HG02798 (cell line): ENCODE data around the gene KRT7.

Experiments used
- ATAC-seq: cut with Tn5 transposase; IDR thresholded peaks from one replicate; pipeline ENCODE4 v1.9.1; 2021; ENCODE audit warnings: mild to moderate bottlenecking; ENCODE audit not compliant: unreplicated experiment, poor library complexity

Gene KRT7

DNA sequence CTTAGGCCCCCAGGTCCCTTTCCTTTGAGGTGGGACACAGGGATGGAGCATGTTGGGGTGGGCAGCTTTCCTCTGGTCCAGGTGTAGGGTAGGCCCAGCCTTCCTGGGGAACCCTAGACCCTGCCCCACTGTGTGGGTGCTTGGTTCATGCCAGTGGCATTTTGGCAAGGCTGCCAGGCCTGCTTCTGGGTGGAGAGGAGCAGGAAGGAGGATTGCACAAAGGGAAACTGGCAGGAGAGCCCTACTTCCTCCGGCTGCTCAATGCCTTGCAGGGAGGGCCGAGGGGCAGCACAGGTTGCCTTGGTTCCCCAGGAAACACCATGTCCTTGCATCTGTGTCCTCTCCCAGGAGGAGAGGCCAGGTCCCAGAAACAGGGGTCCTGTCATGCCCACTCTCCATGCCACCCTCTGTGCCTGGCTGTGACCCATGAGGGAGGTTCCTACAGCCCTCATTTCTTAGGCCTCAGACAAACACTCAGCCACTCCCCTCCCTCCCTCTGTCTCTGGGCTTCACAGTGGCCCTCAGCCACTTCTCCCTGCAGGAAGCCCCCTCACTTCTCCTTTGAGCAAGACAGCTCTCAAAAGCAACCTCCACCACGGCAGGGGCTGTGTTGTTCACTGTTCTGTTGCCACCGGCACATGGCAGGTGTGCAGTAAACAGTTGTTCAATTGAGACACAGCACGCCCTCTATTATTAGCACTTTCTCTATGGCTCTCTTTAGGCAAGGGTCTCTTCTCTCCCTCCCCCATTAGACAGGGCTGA lies 34.4 kb upstream of the KRT7 start:
- ATAC-seq = no peak

DNA sequence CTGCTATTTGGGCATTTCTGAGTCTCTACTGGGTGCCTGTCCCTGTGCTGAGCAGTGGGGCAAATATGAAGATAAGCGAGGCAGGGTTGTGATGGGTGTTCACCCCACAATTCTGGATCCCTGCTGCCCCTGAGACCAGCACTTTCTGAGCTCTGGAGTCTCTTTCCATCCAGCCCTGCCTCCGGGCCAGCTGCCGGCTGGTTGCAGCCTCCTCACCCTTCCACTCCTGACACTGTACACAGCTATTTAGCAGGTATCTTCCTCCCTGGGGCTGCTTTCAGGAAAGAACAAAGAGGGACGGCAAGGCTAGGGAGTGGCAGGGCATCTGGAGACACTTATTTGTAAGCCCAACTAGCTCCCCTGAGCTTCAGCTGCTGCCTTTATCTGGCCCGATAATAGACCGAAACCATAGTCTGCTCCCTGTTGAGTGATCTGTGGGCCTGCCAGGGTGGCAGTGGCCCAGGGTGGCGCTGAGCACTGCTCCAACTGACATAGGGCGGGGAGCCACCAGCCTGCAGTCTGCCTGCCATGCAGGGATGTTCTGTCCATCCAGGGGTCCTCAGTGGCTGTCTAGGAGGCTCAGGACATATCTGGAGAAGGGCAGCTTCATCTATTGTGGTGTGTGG lies 33.6 kb upstream of the KRT7 start:
- ATAC-seq = no peak

DNA sequence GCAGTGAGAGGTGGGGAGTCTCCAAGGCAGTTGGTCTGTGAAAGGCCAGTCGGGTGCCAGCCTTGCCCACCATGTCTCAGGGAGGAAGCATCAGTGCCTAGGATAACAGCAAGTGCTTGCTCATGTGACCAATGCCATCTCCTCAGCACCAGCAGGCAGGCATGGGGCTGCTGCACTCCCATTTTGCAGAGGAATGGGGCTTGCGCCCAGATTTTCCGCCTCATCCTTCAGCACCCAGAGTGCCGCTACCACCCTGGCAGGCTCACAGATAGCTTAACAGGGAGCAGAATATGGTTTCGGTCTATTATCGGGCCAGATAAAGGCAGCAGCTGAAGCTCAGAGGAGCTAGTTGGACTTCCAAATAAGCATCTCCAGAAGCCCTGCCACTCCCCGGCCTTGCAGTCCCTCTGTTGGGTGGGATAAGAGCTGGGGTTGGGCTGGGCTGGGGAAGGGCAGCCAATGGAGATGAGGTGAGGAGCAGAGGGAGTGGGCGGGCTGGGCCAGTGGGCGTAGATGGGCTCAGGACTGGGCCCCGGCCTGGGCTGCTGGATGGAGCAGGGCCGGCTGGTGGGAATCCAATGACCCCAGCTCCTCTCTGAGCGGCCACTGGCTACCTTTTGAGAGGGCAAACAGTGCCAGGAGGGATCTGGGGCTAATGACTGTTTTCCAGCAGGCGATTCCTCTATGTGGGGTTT lies 32.8 kb upstream of the KRT7 start:
- ATAC-seq = no peak

DNA sequence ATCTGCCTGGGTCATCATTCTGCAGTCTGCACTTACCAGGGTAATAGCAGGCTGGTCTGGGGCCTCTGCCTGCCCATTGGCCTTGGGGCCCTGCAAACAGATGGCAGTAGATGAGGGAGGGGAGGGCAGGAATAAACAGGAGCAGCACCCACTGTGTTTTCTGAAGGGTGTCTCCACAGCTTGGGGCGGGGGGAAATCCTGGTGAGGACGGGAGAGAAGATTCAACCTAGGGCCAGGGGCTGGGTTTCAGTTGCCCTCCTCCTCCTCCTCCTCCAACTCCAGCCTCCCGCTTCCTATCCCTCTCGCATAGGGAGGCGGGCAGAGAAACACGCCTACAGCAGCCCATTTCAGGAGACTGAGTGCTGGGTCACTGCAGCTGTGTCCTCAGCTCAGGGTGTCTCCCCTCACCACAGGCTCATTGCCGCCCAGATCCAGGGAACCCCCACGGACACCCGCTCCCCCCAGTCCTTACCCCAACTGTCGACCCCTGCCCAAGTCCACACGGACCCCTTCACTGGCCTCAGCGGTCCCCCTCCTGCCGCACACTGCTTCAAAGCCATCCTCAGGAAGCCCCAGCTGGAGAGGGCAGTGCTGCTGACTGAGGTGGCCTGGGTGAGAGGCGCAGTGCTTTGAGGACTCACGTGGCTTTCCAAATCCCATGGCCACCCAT lies 32.1 kb upstream of the KRT7 start:
- no peak for ATAC-seq

DNA sequence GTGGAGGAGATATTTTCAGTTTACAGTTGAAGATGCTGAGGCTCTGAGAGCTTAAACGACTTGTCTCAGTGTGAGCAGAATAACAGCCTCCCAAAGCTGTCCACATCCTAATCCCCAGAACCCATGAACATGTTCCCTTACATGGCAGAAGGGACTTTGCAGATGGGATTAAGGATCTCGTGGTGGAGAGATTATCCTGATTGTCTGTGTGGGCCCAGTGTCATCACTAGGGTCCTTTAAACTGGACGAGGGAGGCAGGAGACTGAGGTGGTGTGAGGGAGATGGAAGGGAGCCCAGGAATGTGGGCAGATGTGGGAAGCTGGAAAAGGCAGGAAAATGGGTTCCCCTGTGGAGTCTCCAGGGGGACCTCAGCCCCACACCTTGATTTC lies 31.6 kb upstream of the KRT7 start:
- ATAC-seq = no peak

DNA sequence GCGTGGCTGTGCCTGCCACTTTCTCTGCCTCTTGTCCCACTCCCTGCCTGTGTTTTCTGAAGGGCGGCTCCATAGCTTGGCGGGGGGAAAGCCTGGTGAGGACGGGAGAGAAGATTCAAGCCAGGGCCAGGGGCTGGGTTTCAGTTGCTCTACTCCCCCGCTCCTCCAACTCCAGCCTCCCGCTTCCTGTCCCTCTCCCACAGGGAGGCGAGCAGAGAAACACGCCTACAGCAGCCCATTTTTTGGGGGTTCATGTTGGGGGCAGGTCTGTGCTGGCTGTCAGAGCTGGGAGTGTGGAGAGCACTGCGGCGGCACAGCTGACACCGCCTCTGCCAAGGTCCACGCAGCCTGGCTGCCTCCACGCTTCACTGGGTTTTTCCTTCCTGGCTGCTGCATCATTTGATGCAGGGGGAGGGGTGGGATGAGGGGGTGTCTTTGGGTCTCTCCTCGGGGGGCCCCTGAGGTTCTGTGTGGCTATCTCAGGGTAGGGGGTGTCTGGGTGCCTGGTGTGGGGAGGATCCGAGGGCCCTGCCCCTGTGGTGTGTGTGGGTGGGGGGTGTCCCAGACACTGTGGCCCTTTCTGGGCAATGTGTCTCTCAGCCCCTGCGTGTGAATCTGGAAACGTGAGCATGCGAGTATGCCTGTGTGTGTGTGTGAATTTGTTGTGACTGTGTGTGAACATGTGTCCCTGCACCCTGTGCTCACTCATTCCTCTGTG lies 30.5 kb upstream of the KRT7 start:
- ATAC-seq = no peak

DNA sequence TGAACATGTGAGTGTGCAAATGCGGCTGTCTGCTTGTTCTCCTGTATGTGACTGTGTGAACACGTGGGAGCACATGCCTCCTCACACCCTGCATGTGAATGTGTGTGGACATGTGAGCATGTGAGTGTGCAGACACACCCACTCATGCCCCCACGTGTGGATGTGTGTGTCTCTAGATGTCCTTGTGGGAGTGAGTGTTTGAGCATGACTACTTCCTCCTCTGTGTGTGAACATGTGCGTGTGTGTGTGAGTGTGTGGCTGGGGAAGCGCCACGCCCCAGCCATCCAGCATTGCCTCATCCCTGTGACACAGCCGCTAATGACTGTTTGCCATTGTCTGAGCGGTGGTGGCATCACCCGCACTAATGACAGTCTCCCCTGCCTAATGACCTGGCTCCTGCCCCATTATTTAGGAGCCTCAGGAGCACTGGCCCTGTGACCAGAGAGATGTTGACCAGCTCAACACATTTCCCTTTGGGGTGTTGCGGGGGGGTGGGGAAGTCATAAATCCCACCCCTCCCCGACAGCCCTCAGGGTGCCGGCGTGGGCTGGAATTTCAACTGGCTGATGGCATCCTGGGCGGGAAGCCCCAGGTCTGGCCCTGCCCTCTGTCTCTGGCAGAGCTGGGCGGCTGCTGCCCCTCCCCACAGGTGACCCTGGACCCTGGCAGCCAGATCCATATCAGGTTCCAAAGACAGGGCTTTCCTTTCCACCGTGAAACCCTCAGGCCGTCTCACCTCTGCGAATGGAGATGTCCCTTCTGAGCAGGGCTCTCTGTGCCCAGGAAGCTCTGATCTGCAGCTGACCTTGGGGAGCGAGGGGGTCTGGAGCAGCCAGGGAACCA lies 29.7 kb upstream of the KRT7 start:
- ATAC-seq = no peak

DNA sequence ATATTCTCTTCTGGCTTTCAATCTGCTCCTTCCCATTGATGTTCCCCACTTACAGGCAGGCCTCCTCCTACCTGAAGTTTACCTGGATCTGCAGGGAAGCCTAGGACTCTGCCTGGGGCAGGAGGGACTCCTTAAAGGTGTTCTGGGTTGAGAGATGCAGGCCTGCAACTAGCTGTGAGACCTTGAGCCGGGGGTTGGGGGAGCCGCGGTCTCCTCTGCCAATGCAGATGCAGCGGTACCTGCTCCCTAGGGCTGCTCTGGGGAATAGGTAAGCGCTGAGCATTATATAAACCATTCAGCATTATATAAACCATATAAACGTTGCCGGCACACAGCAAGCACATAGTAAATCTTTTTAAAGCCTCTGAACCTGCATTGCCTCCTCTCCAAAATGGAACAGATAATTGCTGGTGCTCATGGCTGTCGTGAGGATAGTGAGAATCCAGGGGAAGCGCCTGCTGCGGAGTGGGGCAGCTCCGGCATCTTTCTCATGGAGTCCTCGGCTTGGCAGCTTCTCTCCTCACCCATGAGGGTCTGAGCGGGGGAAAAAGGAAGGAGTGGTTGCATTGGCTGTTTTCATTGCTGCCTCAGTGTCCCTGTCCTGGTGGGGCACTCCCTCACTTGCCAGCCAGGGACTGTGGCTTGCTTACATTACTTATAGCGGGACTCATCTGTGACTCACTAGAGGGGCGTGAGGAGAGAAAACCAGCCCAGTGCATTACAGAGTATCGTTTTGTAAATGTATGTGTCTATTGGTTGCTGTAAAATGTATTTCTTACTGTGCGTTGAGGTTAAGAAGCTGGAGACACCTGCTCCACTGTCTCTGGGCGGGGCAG lies 28.7 kb upstream of the KRT7 start:
- no peak for ATAC-seq

DNA sequence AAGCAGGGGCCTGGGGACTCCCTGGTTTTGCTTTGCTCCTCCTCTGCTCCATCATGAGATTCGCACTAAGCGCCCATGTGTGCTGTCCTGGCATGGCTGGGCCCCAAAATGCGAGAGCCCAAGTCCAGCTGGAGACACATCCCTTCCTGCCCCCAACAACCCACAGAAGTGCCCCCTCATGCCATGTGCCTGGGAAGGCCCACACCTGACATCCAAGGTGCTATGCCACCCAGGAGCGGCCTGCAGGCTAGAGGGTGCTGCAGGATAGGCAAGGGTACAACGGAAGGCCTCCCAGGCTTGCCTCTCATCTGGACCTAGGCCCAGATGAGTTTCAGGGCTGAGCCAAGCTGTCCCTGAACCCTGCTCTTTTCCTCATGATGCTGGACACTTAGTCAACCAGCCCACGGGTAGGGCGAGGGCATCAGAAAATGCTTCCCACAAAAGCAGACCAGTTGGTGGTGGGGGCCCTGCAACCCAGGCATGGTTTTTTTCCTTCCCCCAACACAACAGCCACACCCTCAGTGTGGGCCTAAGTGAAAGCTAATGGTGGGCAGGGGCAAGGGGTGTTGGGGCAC lies 28.0 kb upstream of the KRT7 start:
- ATAC-seq = no peak

DNA sequence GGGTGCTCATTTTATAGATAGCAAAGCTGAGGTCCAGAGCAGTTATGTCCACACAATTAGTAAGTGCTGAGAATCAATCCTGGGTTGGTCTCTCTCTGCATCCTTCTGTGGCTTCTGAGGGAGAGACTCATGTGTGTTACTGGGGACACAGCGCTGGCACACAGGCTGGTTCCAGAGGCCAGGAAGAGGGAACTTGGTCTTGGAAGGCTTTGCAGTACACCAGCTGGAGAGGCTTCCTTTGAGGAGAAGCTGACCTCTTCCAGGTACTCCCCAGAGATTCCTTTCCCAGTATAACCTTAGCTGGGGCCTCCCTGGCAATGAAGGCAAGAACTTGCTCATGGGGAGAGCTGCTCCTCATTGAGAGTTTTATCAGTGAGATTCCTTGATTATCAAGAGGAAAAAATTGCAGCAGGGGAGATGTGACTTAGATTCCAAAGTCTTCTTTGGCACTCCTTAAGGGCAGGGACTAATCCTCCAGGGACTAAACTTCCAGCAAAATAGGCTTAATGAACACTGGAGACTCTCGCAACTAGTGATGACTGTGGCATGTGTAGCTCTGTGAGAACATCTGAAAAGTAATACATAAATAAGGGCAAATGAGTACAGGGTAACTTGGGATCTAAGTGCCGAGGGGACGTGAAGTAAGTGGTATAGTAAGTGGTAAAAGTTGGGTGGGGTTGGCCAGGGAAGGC lies 27.3 kb upstream of the KRT7 start:
- no peak for ATAC-seq

DNA sequence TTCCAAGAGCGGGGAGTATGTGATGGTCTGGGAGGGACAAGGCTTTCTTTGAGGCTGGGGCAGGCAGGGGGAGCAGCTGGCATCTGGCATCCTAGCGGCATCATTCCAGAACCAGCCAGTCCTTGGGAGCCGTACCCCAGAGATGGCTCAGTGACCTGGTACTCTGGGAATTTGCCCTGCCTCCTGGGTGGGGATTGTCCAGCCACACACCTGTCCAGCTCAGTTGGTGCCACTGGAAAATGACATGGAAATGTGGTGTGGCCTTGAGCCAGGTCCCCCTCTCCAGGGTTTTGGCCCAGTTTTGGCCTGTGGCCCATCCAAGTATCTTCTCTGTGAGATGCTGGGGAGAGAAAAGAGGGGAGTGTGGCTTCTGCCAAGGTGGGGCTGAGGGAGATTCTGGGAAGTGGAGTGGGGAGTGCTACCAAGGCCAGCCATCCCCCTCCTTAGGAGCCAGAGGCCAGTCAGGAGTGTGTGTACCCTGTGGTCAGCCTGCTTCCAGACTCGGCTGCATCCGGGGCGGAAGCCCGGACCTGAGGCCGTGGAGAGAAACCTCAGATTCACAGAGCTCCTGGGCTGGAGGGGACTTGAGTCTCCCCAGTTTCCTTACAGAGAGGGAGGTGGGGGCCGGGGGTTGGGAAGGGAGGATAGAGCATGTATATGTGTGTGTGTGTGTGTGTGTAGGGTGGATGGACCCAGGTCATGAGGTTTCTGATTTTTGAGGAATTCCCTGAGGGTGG lies 26.6 kb upstream of the KRT7 start:
- ATAC-seq = no peak

DNA sequence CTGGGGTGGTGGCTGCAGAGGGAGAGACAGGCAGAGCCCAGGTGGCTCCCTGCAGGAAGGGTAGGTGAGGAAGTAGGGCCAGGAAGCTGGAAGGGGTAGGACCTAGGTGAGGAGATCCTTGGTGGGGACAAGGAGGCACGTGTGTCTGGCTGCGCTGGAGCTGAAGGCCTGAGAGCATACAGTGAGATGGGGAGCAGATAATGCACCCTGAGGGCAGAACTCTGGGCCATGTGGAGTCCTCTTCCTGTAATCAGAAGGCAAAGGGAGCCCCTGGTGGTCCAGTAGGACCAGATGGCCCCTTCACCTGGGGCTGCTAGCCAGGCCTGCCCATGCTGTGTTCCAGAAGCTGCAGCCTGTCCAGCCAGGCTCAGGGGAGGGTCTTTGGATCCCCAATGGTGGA lies 25.9 kb upstream of the KRT7 start:
- ATAC-seq = no peak

DNA sequence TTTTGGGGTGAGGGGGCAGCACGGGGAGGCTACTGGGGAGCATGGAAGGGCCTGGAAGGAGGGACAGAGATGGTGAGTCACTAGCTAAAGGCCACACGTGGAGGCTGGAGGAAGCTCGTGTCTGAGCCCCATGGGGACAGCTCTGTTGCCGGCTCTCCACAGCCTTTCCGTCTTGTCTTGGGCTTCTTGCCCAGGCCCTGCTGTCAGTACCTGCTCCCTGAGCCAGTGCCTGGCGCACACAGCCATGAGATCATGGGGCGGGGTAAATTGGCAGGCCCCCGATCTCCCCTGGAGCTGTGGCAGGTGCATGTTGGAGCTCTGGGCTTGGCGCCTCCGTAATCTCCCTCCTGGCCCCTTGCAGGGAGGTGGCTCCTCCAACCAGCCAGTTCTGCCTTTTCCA lies 25.1 kb upstream of the KRT7 start:
- no peak for ATAC-seq

DNA sequence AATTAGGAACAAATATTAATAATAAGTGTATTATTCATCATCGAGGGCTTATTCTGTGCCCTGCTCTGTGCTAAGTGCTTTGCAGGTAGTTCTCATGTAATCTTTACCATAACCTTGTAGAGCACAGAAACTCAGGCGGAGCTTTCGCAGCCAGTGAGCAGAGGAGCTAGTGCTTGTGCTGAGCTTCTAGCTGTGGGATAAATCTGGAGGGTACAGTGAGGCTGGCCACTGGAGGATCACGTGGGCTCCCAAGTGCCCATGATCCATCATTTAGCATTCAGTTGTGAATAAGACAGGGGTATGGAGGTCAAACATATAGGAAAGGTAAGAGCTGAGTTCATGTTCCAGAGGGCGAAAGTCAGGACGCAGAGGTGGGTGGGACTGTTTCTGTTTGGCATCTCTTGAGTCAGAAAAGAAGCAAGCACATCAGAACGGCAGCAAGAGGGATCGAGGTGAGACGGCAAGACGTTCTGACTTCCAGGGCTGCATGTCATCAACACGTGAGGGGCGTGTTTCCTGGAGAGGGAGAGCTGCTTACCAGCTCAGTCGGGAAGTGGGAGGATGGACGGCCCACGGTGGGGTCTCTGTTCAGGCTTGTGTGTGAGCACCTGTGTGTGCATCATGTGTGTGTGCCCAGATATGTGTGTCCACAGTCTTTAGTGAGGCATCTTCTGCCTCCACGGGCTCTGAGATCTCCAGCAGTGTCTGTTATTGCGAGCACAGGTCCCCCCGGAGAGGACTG lies 24.4 kb upstream of the KRT7 start:
- ATAC-seq = no peak

DNA sequence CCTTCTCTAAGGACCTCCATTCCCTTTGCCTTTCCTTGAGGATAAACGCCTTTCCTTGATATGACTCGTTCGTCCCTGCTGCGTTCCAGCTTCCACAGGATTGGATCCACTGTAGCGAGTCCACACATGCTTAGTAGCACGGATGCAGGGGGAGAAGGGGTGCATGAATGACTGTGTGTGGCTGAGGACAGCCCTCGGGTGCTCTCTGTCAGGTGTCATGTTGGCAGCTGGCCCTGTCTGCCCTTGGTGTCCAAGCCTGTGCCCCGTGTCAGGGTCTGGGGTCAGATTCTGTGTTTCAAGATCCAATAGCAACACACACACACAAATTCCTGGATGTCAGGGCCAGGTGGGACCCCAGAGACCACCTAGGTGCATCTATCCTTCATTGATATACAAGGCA lies 23.7 kb upstream of the KRT7 start:
- no peak for ATAC-seq

DNA sequence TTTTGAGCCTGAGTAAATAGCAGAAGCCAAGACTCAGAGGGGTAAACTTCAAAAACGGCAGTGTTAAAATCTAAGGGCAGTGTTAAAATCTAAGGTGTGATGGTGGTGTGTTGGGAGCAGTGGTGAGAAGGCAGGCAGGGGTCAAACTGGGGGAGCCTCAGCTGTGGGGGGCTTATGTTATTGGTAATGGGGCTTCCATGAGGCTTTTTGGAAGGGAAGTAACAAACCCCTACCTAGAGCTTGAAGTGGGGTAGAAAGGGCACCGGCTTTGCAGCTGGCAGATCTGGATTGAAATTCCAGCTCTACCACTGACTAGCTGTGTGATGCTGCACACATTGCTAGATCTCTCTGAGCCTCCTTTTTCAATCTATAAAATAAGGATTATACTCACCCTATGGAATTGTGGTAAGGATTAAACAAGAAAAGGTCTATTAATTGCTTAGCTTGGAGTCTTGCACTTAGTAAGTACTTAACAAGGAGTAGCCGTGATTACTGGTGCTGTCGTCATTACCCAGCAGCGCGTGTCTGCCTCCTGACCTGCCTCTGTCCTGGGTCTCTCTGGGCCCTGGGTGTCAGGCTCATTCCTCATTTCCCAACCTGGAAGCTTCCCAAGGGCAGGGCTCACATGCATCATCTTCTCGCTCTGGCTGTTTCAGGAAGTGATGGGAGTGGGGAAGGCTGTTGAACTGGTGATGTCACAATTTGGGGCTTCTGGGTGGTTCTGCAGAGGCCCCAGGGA lies 22.7 kb upstream of the KRT7 start:
- ATAC-seq = no peak
